IgD-negative memory B cell (primary cell): ENCODE results near the gene PIEZO2. TPM values are rescaled to one million over a fixed set of nuclear protein-coding genes. Genes with fewer than 3 reads are reported as not detected.
"Not testable (repeated sequence)": the region's sequence is repeated elsewhere in the genome, so short reads cannot be mapped to it uniquely, and the experiment has no call there.

Source experiments
- H3K27ac Mint-ChIP-seq, 3 donors: one replicate each; pipeline ENCODE4 v1.8.0; 2020 to 2022; ENCODE audit warnings: mild to moderate bottlenecking in 3 of 3, mixed read lengths in 3 of 3, moderate library complexity in 1 of 3
- H3K27me3 Mint-ChIP-seq: one replicate; pipeline ENCODE4 v1.8.0; 2021; ENCODE audit warnings: mixed read lengths
- H3K36me3 Mint-ChIP-seq: one replicate; pipeline ENCODE4 v1.8.0; 2020; ENCODE audit warnings: mild to moderate bottlenecking, mixed read lengths
- H3K4me1 Mint-ChIP-seq, 3 donors: one replicate each; pipeline ENCODE4 v1.8.0; 2020 to 2022; ENCODE audit warnings: mixed read lengths in 3 of 3, mild to moderate bottlenecking in 1 of 3
- H3K4me3 Mint-ChIP-seq, 4 donors: one replicate each; pipeline ENCODE4 v1.8.0; 2020 to 2022; ENCODE audit warnings: mild to moderate bottlenecking in 4 of 4, mixed read lengths in 4 of 4, moderate library complexity in 3 of 4
- H3K9me3 Mint-ChIP-seq, 3 donors: one replicate each; pipeline ENCODE4 v1.8.0; 2020 to 2021; ENCODE audit warnings: mixed read lengths in 3 of 3, mild to moderate bottlenecking in 1 of 3
- polyA plus RNA-seq: library from polyadenylated mRNA; unstranded; fragments of 300-500 nt; fragmentation: Illumina TruSeq; gene quantifications from one replicate; pipeline ENCODE4 v1.2.3, GENCODE V29; 2021

Gene PIEZO2
- polyA plus RNA-seq, 1 donor from 2014 or later: not detected

- Mint-ChIP-seq H3K4me1 (no peaks in the 10 kb centered on the region), H3K36me3 (no peaks in the 10 kb centered on the region), H3K27ac (no peak overlapping the region), H3K4me3 (no peak overlapping the region), H3K27me3 (peaks cover 5% of the 10 kb centered on the region), H3K9me3 (no peaks in the 10 kb centered on the region)
Measured at GRCh38 chr18:10659000-10659399, 490.4 kb downstream of the PIEZO2 start.

GRCh38 chr18:10644003-10644402 lies 505.4 kb downstream of the PIEZO2 start:
- not testable (repeated sequence) for H3K4me3 Mint-ChIP-seq, H3K4me1 Mint-ChIP-seq, H3K27me3 Mint-ChIP-seq, H3K9me3 Mint-ChIP-seq, H3K27ac Mint-ChIP-seq, H3K36me3 Mint-ChIP-seq

GRCh38 chr18:10642915-10643524 lies 506.3 kb downstream of the PIEZO2 start:
- H3K9me3 Mint-ChIP-seq: not testable (repeated sequence)

GRCh38 chr18:10638539-10638885 lies 510.9 kb downstream of the PIEZO2 start:
- H3K9me3 Mint-ChIP-seq, H3K27ac Mint-ChIP-seq, H3K27me3 Mint-ChIP-seq, H3K4me3 Mint-ChIP-seq, H3K36me3 Mint-ChIP-seq, H3K4me1 Mint-ChIP-seq: not testable (repeated sequence)

More at GRCh38 chr18:10642915-10643524, 506.3 kb downstream of the PIEZO2 start:
- H3K36me3 Mint-ChIP-seq, H3K27ac Mint-ChIP-seq, H3K4me1 Mint-ChIP-seq, H3K4me3 Mint-ChIP-seq, H3K27me3 Mint-ChIP-seq: not testable (repeated sequence)

GRCh38 chr18:10637858-10638538 lies 511.4 kb downstream of the PIEZO2 start:
- H3K27ac Mint-ChIP-seq, H3K27me3 Mint-ChIP-seq, H3K4me3 Mint-ChIP-seq, H3K36me3 Mint-ChIP-seq, H3K9me3 Mint-ChIP-seq, H3K4me1 Mint-ChIP-seq: not testable (repeated sequence)

GRCh38 chr18:10629076-10629475 lies 520.3 kb downstream of the PIEZO2 start:
- not testable (repeated sequence) for H3K4me1 Mint-ChIP-seq, H3K27me3 Mint-ChIP-seq, H3K27ac Mint-ChIP-seq, H3K9me3 Mint-ChIP-seq, H3K36me3 Mint-ChIP-seq
- H3K4me3 Mint-ChIP-seq: peak overlapping the region in 1 of 4 donors; percentile 52

- H3K27me3 Mint-ChIP-seq, H3K9me3 Mint-ChIP-seq, H3K36me3 Mint-ChIP-seq, H3K4me1 Mint-ChIP-seq, H3K27ac Mint-ChIP-seq: not testable (repeated sequence)
- H3K4me3 Mint-ChIP-seq: peak overlapping the region in 2 of 4 donors; percentile 33 to 37
Measured at GRCh38 chr18:10626606-10627213, 522.7 kb downstream of the PIEZO2 start.

GRCh38 chr18:10623606-10624005 lies 525.8 kb downstream of the PIEZO2 start:
- not testable (repeated sequence) for H3K27me3 Mint-ChIP-seq, H3K27ac Mint-ChIP-seq, H3K36me3 Mint-ChIP-seq, H3K4me1 Mint-ChIP-seq, H3K4me3 Mint-ChIP-seq, H3K9me3 Mint-ChIP-seq

- not testable (repeated sequence) for H3K27ac Mint-ChIP-seq, H3K36me3 Mint-ChIP-seq, H3K27me3 Mint-ChIP-seq, H3K9me3 Mint-ChIP-seq, H3K4me3 Mint-ChIP-seq, H3K4me1 Mint-ChIP-seq
Measured at GRCh38 chr18:10622982-10623381, 526.4 kb downstream of the PIEZO2 start.

- H3K36me3 Mint-ChIP-seq, H3K9me3 Mint-ChIP-seq, H3K4me3 Mint-ChIP-seq, H3K27me3 Mint-ChIP-seq, H3K4me1 Mint-ChIP-seq, H3K27ac Mint-ChIP-seq: not testable (repeated sequence)
Measured at GRCh38 chr18:10620670-10621329, 528.6 kb downstream of the PIEZO2 start.
